H54 (cell line): ENCODE measurements around the gene NTM.
"Not testable (repeated sequence)": the region's sequence is repeated elsewhere in the genome, so short reads cannot be mapped to it uniquely, and the experiment has no call there.

Source experiments
- DNase-seq: peaks from one replicate; pipeline ENCODE4 v3.0.0; 2011; ENCODE audit warnings: low spot score, mixed read lengths; ENCODE audit not compliant: insufficient read length
- FAIRE-seq: peaks from 3 replicates; lab custom pipeline; 2011; peaks lifted over from hg19 to GRCh38; lab: Jason Lieb, UNC
- POLR2A ChIP-seq: IDR thresholded peaks from 2 replicates; pipeline ENCODE4 v1.6.1; 2011; ENCODE audit warnings: low read depth, mild to moderate bottlenecking, low read length

NTM gene

GRCh38 chr11:131470216-131470925 lies 100.0 kb downstream of the NTM start:
- FAIRE-seq (no peak), DNase-seq (no peak)
- no peak for TF ChIP-seq POLR2A

- FAIRE-seq (no peak), DNase-seq (no peak)
- no peak for TF ChIP-seq POLR2A
Observed at GRCh38 chr11:131471976-131472375, 101.6 kb downstream of the NTM start.

GRCh38 chr11:131474947-131475346 lies 104.5 kb downstream of the NTM start:
- TF ChIP-seq POLR2A = no peak
- no peak for DNase-seq
- no peak for FAIRE-seq

GRCh38 chr11:131476266-131476665 lies 105.9 kb downstream of the NTM start:
- no peak for TF ChIP-seq POLR2A
- FAIRE-seq = no peak
- DNase-seq = no peak

- DNase-seq = no peak
- TF ChIP-seq POLR2A = no peak
- no peak for FAIRE-seq
Observed at GRCh38 chr11:131478341-131478740, 107.9 kb downstream of the NTM start.

- no peak for TF ChIP-seq POLR2A
- no peak for DNase-seq
- FAIRE-seq = no peak
Observed at GRCh38 chr11:131481303-131481702, 110.9 kb downstream of the NTM start.

- no peak for FAIRE-seq
- no peak for TF ChIP-seq POLR2A
- DNase-seq = no peak
Observed at GRCh38 chr11:131481971-131482370, 111.6 kb downstream of the NTM start.

GRCh38 chr11:131483453-131483852 lies 113.0 kb downstream of the NTM start:
- no peak for FAIRE-seq
- DNase-seq = no peak
- TF ChIP-seq POLR2A = no peak

- FAIRE-seq = no peak
- TF ChIP-seq POLR2A = no peak
- no peak for DNase-seq
Observed at GRCh38 chr11:131483877-131484276, 113.5 kb downstream of the NTM start.

- FAIRE-seq = no peak
- no peak for TF ChIP-seq POLR2A
- no peak for DNase-seq
Observed at GRCh38 chr11:131486100-131486499, 115.7 kb downstream of the NTM start.

- DNase-seq (no peak), FAIRE-seq (no peak)
- TF ChIP-seq POLR2A = no peak
Observed at GRCh38 chr11:131486937-131487635, 116.7 kb downstream of the NTM start.

- no peak for FAIRE-seq
- no peak for DNase-seq
- no peak for TF ChIP-seq POLR2A
Observed at GRCh38 chr11:131488238-131488637, 117.8 kb downstream of the NTM start.

GRCh38 chr11:131491503-131491902 lies 121.1 kb downstream of the NTM start:
- no peak for TF ChIP-seq POLR2A
- DNase-seq (no peak), FAIRE-seq (no peak)

- TF ChIP-seq POLR2A = no peak
- no peak for FAIRE-seq
- DNase-seq = no peak
Observed at GRCh38 chr11:131495423-131495822, 125.0 kb downstream of the NTM start.

- not testable (repeated sequence) for DNase-seq, FAIRE-seq
Observed at GRCh38 chr11:131497686-131498085, 127.3 kb downstream of the NTM start.
